GM11168 (cell line): ENCODE results near the gene REM2.

Experiments used
- in situ Hi-C: fragments of 300-500 bp; cut with MboI; formaldehyde crosslinking; loops from one replicate; pipeline ENCODE4 v1.12.0; 2022; ENCODE audit warnings: low sequenced_read_pairs; ENCODE audit not compliant: unreplicated experiment

REM2 gene

DNA sequence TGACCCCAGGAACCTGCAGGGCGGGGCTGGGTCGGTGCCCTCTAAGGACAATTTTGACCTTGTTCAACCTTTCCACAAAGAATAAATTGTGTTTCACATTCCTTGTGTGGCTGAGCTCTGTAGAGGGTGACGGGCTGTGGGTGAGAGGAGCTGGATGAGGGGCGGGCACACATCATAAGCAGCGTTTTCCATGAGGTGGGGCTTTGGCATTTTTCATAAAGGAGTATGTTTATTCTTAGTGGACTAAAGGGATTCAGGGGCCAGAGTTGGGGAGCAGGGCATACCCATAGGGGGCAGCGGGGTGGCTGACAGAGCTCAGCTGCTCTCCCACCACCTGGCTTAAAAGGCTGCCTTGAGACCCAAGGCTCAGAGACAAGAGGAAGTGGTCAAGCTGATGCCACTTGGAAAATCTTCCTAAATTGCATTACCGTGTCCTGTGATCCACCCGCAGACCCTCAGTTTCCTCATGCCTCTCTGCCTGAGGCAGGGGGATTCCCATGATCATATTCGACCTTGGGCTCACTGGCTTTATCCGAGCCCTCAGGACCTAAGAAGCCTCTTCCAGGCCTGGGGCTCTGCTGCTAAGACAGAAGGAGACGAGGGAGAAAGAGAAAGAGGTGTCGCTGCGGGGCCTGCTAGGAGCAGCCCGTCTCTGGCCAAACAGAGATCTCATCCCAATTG, 35.2 kb upstream of the REM2 start:
- in situ Hi-C loops, result loop anchor here (10.0 kb wide), 1 partner anchor 273 kb away; no protein-coding TSS in a partner anchor

DNA sequence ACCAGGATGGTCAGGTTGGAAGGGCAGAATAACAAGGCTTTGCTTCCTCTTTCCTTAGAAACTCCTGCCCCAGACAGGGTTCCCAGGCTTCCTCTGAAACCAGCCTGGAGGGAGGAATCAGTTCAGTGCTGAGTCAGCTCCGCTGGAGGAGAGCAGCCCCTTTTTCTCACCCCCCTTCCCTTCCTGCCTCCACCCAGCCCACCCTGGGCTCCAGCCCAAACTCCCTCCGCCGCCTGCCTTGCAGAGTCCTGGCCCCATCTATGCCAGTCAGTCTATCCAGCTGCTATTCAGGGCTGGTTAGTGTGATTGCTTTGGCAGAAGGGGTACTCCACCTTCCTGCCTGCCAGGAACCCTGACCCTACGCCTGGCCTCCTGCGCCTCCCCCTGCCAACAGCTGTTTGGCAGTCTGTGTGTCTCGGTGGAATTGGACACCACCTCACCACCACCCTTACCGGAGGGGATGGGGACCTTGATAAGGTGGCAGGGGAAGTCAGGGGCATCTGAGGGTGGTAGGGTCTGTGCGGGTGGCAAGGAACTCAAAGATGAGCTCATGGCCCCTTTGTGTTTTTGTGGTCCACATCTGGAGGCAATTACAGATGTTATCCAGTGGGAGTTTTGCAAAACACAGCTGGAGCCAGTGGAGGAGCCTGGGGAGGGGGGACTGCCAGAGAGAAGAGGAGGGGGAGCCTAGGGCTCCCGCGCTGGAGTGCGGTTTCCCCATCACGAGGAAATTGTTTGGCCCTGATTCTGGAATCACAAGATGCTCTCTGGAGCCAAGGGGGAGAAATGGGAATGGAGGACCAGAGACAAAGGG, 34.5 kb upstream of the REM2 start:
- in situ Hi-C loops, result loop anchor here (10.0 kb wide), 1 partner anchor 274 kb away; no protein-coding TSS in a partner anchor

DNA sequence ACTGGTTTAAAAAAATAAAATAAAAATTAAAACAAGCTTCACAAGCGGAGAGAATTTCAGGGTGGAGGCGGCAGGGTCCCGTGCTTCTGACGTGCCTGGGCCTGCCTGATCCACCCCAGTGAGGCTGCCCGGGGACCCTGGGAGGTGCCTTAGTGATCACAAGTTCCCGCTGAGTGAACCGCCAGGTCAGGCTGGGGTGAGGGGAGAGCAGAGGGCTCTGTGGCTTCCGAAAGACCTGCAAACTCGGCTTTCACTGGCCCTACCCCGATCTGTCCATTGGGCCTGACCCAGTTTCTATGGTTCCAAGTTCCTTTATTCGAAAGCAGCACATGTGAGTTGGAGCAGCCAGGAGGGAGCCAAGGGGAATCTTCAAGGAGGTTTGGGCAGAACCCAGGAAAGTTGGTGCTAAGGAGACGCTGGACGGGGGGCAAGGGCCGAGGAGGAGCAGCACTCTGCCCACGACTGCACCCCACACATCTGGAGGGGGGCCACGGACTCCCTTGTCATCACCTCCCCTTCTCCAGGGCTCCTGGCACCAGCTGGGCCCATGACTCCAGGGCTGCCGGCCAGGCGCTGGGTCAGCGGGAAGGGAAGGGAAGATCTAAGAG, 33.7 kb upstream of the REM2 start:
- in situ Hi-C loops, result loop anchor here (10.0 kb wide), 1 partner anchor 275 kb away; no protein-coding TSS in a partner anchor

GRCh38 chr14:22850944-22851764, 31.9 kb upstream of the REM2 start:
- in situ Hi-C loops, result loop anchor here (25.0 kb wide), 1 partner anchor 464 kb away; no protein-coding TSS in a partner anchor

DNA sequence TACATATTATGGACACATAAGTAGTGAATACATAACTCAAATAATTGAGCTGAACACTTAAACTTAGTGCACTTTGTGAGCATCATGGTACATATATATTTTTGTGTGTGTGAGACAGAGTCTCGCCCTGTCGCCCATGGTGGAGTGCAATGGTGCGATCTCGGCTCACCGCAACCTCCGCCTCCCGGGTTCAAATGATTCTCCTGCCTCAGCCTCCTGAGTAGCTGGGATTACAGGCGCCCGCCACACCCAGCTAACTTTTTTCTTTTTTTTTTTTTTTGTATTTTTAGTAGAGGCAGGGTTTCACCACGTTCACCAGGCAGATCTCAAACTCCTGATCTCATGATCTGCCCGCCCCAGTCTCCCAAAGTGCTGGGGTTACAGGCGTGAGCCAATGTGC, 30.8 kb upstream of the REM2 start:
- in situ Hi-C loops, result loop anchor here (25.0 kb wide), 1 partner anchor 465 kb away; no protein-coding TSS in a partner anchor

DNA sequence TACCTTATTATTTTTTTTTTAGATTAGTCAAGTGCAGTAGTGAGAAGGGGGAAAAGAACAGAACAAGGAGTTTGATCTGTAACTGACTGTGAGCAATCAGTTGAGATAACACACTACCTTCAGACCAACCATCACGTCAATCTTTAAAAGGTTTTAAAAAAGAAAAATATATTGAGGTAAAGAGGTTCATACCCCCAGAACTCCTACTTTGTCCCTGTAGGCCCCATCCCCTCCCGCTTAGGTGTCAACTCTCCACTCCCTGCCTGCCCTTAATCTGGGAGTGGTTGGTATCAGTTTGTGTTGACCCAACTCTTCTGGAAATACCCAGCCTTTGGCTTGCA, 30.5 kb upstream of the REM2 start:
- in situ Hi-C loops, result loop anchor here (25.0 kb wide), 1 partner anchor 465 kb away; no protein-coding TSS in a partner anchor

DNA sequence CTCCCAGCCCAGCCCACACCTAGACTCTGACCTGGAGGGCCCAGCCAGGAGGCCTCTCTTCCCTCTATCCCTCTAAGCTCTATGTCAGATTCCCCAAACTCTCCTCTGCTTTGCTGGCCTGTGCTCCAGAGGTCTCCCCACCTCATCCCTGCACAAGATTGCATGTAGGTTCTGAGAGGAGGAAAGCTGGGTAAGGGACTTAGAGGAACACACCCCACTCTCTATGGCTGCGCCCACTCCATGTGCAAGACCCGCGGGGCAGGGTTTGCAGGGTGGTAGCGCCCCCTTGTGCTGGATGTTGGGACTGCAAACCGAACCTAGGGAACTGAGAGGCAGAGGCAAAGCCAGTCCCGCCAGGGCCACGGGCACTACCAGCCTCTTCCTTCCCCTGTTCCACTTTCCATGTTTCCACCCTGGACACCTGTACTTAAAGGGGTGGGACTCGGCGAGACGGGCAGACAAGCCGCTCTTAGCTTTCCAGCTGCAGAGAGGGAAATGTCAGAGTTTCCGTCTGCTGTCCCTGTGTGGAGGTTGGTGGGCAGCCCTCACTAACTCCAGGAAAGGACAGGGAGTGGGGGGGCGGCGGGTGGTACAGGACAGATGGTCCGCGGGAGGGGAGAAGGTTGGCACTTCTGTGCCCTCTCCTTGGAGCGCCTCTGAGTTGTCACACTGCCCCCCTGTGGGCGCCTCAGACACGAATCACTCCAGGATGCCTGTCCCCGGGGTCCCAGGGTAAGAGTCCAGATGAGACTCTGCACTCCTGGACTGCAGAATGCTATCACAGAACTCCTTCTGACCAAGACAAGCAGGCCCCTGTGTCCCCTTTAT, 29.9 kb upstream of the REM2 start:
- in situ Hi-C loops, result loop anchor here (25.0 kb wide), 1 partner anchor 466 kb away; no protein-coding TSS in a partner anchor

GRCh38 chr14:22854296-22854695, 28.7 kb upstream of the REM2 start:
- in situ Hi-C loops, result loop anchor here (25.0 kb wide), 1 partner anchor 467 kb away; no protein-coding TSS in a partner anchor

GRCh38 chr14:22854963-22855724, 27.9 kb upstream of the REM2 start:
- in situ Hi-C loops, result loop anchor here (5.0 to 25.0 kb wide), 2 partner anchors 203 to 468 kb away; no protein-coding TSS in a partner anchor

DNA sequence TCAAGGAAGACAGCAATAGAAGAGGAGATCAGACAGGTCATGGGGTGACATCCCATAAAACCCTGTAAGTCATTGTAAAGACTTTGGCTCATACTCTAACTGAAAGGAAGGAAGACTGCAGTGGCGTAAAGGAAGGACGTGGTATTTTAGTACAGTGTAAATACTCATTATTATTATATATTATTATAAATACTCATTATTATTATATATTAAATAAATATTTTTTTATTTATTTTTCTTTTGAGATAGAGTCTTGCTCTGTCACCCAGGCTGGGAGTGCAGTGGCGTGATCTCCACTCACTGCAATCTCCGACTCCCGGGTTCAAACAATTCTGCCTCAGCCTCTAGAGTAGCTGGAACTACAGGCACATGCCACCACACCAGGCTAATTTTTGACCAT, 26.6 kb upstream of the REM2 start:
- in situ Hi-C loops, result loop anchor here (5.0 to 25.0 kb wide), 2 partner anchors 204 to 469 kb away; no protein-coding TSS in a partner anchor

- in situ Hi-C loops, result loop anchor here (25.0 kb wide), 1 partner anchor 473 kb away; no protein-coding TSS in a partner anchor
Measured at GRCh38 chr14:22860377-22860776, 22.6 kb upstream of the REM2 start.

DNA sequence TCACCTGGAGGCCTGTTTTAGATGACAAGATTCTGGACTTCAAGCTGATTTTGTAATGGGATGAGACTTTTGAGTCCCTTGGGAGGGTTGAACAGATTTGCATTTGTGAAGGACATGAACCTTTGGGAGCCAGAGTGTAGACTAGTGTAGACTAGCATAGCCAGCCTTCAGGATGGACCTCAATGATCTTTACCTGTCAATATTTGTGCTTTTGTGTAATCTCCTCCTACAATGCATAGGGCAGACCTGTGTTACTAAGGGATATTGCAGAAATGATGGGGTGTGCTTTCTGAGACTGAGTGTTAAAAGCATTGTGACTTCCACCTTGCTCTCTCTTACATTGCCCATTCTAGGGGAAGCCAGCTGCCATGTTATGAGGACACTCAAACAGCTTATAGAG, 21.4 kb upstream of the REM2 start:
- in situ Hi-C loops, result loop anchor here (25.0 kb wide), 1 partner anchor 474 kb away; no protein-coding TSS in a partner anchor

GRCh38 chr14:22864979-22865378, 18.0 kb upstream of the REM2 start:
- in situ Hi-C loops, result loop anchor here (25.0 kb wide), 1 partner anchor 478 kb away; no protein-coding TSS in a partner anchor

DNA sequence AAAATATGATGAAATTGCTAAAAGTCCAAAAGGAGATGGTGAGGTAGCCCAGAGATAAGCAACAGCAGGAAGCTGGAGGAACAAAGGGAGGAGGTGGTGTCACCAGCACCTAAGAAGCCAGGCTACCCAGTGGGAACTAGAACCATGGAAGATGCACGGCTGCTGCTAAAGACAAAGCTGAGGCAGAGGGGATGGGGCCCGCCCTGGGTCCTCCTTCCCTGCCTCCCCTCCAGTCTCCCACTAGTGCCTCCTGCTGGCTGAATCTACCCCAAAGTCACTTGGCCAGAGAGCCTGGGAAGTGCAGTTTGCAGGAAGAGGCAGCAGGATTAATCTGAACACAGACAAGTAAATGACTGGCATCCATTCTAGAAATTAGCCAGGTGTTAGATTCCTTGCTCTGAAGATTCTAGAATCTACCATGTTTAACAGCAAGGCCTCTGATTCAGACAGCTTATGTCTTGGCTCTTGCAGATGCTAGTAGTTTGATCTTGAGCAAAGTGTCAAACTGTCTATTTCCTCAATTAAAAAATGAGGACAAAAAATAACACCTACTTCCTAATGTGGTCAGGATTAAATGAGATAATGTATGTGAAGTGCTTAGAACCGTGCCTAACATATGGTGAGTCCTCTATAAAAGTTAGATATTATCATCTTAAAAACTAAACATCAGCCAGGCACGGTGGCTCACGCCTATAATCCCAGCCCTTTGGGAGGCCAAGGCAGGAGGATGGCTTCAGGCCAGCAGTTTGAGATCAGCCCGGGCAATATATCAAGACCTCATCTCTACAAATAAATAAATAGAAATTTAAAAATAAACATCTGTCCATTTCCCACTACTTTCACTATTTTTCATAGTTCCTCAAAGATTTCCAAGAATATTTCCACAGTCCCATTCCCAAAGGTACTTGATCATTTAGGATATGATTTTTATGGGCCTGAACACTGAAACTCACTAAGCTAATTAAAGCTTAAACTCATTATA, 17.3 kb upstream of the REM2 start:
- in situ Hi-C loops, result loop anchor here (25.0 kb wide), 1 partner anchor 478 kb away; no protein-coding TSS in a partner anchor

DNA sequence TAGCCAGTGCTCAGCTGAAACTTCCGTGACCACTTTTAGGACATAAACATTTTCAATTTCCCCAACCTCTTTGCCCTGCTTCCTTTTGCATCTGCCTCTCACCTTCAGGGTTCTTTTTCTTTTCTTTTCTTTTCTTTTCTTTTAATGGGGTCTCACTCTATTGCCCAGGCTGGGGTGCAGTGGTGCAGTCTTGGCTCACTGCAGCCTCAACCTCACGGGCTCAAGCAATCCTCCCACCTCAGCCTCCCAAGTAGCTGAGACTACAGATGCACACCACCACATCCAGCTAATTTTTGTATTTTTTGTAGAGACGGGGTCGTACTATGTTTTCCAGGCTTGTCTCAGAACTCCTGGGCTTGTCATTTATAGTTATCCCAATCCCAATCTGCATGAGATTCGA, 16.1 kb upstream of the REM2 start:
- in situ Hi-C loops, result loop anchor here (25.0 kb wide), 1 partner anchor 480 kb away; no protein-coding TSS in a partner anchor

DNA sequence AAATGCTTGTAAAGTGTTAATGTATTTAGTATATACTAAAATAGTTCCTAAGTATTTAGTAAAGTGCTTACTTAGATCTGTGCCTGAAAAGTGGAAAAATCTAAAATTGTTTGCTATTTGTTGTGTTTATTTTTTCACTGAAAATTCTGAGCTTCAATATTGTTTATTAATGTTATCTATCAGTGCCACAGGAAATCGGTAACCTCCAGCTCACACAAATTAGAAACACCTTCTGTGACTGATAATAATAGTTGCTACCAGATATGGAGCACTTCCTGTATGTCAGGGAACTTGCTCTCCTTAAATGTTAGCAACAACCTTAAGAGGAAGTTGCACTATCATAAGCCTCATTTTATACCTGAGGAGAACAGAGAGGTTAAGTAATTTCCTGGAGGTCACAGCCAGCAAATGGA, 12.2 kb upstream of the REM2 start:
- in situ Hi-C loops, result loop anchor here (25.0 kb wide), 1 partner anchor 484 kb away; no protein-coding TSS in a partner anchor
